HG03439 (cell line): Measurements from ENCODE around the gene SIX4.

ENCODE experiments used
- ATAC-seq: cut with Tn5 transposase; IDR thresholded peaks from one replicate; pipeline ENCODE4 v1.9.1; 2021; ENCODE audit warnings: mild to moderate bottlenecking, moderate library complexity; ENCODE audit not compliant: unreplicated experiment

SIX4 gene

GRCh38 chr14:60722357-60723115 is 1.6 kb downstream of the SIX4 start:
- ATAC-seq, result no peak

- no peak for ATAC-seq
Observed at GRCh38 chr14:60722107-60722356, 2.1 kb downstream of the SIX4 start.

GRCh38 chr14:60721326-60722106 is 2.6 kb downstream of the SIX4 start:
- ATAC-seq, result no peak

- no peak for ATAC-seq
Observed at GRCh38 chr14:60720962-60721325, 3.2 kb downstream of the SIX4 start.

- ATAC-seq, result no peak
Observed at GRCh38 chr14:60720391-60720790, 3.8 kb downstream of the SIX4 start.

- ATAC-seq, result no peak
Observed at GRCh38 chr14:60713513-60713912, 10.6 kb downstream of the SIX4 start.

- no peak for ATAC-seq
Observed at GRCh38 chr14:60710494-60710893, 13.7 kb downstream of the SIX4 start.

GRCh38 chr14:60707858-60708257 is 16.3 kb downstream of the SIX4 start:
- ATAC-seq, result no peak

- ATAC-seq, result no peak
Observed at GRCh38 chr14:60705100-60705499, 19.1 kb downstream of the SIX4 start.

GRCh38 chr14:60700598-60700997 is 23.6 kb downstream of the SIX4 start:
- ATAC-seq, result no peak

- ATAC-seq, result no peak
Observed at GRCh38 chr14:60695327-60695726, 28.8 kb downstream of the SIX4 start.

GRCh38 chr14:60691383-60692113 is 32.6 kb downstream of the SIX4 start:
- no peak for ATAC-seq

GRCh38 chr14:60686865-60687264 is 37.3 kb downstream of the SIX4 start:
- no peak for ATAC-seq

- no peak for ATAC-seq
Observed at GRCh38 chr14:60684203-60684602, 39.9 kb downstream of the SIX4 start.

- ATAC-seq, result no peak
Observed at GRCh38 chr14:60681271-60681670, 42.9 kb downstream of the SIX4 start.

GRCh38 chr14:60680511-60680910 is 43.6 kb downstream of the SIX4 start:
- no peak for ATAC-seq

GRCh38 chr14:60679566-60680258 is 44.4 kb downstream of the SIX4 start:
- ATAC-seq, result no peak

- ATAC-seq, result no peak
Observed at GRCh38 chr14:60677701-60678100, 46.5 kb downstream of the SIX4 start.

- no peak for ATAC-seq
Observed at GRCh38 chr14:60670989-60671388, 53.2 kb downstream of the SIX4 start.

GRCh38 chr14:60668431-60669112 is 55.6 kb downstream of the SIX4 start:
- no peak for ATAC-seq

- ATAC-seq, result no peak
Observed at GRCh38 chr14:60665177-60665550, 59.0 kb downstream of the SIX4 start.
